ENCODE measurements around the gene COL6A3.
A peak's percentile ranks its signal among the peaks of the same experiment; 100 is the strongest.

COL6A3 gene

DNA sequence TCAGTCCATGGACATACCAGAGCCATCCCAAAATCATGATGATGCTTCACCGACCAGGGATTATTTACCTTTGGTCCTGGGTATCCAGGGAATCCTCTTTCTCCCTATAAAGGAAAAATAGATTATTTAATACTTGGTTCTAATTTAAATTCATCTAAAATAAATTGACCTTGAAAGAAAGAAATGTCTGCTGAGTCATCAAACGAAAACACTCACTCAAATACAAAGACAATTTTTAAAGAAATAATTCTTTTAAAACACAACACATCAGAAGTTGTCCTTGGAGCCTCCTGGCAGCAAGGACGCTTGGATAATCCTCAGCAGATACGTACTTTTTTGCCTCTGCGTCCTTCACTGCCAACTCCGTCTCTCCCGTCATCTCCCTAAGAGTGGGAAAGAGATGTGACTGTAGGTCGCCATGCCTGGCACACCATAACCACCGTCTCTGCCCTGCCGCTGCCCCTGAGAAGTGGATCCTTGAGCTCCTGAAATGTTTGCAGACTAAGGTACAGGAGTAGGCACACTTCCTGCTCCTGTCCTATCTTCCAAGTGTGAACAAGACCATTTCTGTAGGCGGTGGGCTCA is 65.6 kb downstream of the COL6A3 start:
- no peak for TF ChIP-seq CTCF (conservative IDR thresholded peaks at IDR 0.05; ENCODE audit: control insufficient read depth, insufficient read depth, low read depth, low read length)
- no peak for DNase-seq (ENCODE audit: low read depth)
- H3K4me3 ChIP-seq (ENCODE audit: control insufficient read depth, low read depth, low read length), result no peak overlapping the region

DNA sequence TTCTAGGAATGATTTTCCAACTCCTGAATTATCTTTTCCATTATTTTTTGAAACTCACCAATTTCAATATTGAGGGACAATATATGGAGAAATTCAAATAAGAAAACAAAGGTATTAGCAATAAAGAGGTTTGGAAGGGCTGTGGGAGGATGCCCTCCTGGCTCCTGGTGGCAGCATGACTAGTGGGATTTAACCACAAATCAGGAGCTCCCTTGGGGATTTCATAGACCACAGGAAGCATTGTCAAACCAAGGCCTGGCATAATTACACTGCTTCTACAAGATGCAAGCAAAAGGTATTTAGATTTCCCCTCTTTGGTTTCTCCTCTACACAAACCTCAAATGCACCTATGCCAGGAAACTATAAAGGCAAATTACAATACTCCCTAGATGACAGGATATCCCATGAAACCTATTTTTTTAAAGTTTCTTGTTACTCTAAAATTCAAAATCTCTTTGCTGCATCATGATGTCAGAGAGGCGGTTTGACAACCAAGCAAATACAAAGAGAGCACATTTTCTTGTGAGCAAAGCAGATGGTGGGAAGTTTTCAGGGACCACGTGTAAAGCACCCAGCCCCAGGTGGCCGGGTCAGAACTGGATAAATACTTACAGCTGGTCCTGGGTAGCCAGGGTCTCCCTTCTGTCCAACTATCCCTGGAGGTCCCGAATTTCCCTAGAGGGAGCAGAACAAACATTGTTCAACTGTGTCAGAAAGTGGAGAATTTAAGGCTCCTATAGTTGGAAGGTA is 67.9 kb downstream of the COL6A3 start:
- H3K4me3 ChIP-seq (ENCODE audit: control insufficient read depth, low read depth, low read length), result no peak overlapping the region
- TF ChIP-seq CTCF (conservative IDR thresholded peaks at IDR 0.05; ENCODE audit: control insufficient read depth, insufficient read depth, low read depth, low read length), result no peak
- peak; percentile 69 for DNase-seq (ENCODE audit: low read depth)

GRCh38 chr2:237345411-237345810 is 68.6 kb downstream of the COL6A3 start:
- no peak overlapping the region for H3K4me3 ChIP-seq (ENCODE audit: control insufficient read depth, low read depth, low read length)
- DNase-seq (ENCODE audit: low read depth), result peak; percentile 64
- TF ChIP-seq CTCF (conservative IDR thresholded peaks at IDR 0.05; ENCODE audit: control insufficient read depth, insufficient read depth, low read depth, low read length), result no peak

DNA sequence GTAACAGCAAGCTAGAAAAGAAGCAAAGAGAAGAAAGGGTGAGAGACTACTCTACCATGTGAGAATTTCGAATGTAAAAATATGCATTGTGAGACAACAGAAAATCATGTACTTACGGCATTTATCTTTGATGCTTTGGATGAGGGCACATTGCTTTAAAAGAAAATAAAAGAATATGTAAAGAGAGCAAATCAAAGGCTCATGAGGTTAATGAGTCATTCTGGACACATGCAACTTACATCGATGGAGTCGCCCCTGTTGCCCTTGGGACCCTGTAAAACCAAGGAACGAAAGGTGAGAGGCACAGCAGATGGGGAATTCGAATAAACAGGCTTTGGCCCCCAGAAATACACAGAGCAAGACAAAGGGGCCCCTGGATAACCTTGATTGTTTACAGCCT is 69.0 kb downstream of the COL6A3 start:
- no peak for TF ChIP-seq CTCF (conservative IDR thresholded peaks at IDR 0.05; ENCODE audit: control insufficient read depth, insufficient read depth, low read depth, low read length)
- peak; percentile 59 for DNase-seq (ENCODE audit: low read depth)
- no peak overlapping the region for H3K4me3 ChIP-seq (ENCODE audit: control insufficient read depth, low read depth, low read length)

DNA sequence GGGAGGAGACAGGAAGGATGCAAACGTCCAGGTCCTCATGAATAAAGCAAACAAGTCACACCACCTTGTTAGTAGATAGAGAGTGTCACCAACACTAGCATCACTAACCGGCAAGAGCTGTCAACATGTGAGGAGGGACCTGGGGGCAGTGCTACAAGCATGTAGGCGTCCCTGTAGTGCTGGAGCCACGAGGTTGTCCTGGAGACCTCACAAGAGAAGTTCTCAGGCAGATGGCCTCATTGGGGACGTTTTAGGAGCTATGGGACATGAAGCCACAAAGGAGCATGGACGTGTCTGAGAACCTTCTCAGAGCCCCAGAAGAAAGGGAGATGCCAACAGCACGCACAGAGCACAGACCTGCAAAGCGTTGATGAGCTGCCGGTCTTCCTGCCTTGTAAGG is 70.0 kb downstream of the COL6A3 start:
- H3K4me3 ChIP-seq (ENCODE audit: control insufficient read depth, low read depth, low read length), result no peak overlapping the region
- no peak for TF ChIP-seq CTCF (conservative IDR thresholded peaks at IDR 0.05; ENCODE audit: control insufficient read depth, insufficient read depth, low read depth, low read length)
- no peak for DNase-seq (ENCODE audit: low read depth)

DNA sequence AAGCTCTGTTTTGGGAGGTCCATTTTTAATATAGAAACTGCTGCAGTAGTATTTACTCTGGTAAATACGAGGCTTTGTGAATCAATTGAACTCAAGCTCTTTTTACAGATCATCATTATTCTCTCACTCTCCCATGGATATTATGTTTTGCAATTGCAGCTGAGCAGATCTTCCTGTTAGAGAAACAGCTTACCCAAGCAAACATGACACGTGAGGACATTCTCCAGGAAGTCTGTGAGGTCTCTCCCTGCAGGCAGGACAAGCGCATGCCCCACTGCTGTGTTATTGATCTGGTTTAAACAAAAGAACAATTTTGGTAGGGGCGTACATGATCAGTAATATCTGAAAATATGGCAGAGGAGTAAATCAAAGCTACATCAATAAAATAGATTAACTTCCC is 72.1 kb downstream of the COL6A3 start:
- no peak overlapping the region for H3K4me3 ChIP-seq (ENCODE audit: control insufficient read depth, low read depth, low read length)
- DNase-seq (ENCODE audit: low read depth), result peak; percentile 65
- TF ChIP-seq CTCF (conservative IDR thresholded peaks at IDR 0.05; ENCODE audit: control insufficient read depth, insufficient read depth, low read depth, low read length), result no peak
